Endothelial cell of umbilical vein (primary cell): ENCODE data around the gene LRRC23. TPM values are rescaled to one million over a fixed set of nuclear protein-coding genes. Genes with fewer than 3 reads are reported as not detected.

Experiments
- BruUV-seq: library from RNA; stranded (reverse); fragments of 400-500 nt; replicated peaks from 2 replicates; lab custom pipeline; 2021; lab: Mats Ljungman, UMichigan
- CTCF ChIA-PET: fragments of 300-600, 350-600 bp; sonication (Branson Sonifier 250); formaldehyde crosslinking; loops from one replicate; lab custom pipeline; 2021; ENCODE audit warnings: antibody characterized with exemption, inconsistent platforms; lab: Charles Lee
- POLR2A ChIA-PET: fragments of 300-600, 350-600 bp; sonication (Branson Sonifier 250); formaldehyde crosslinking; loops from one replicate; lab custom pipeline; 2021; ENCODE audit warnings: antibody characterized with exemption, inconsistent platforms; lab: Charles Lee
- DNase-seq: peaks from one replicate; pipeline ENCODE4 v3.0.0-alpha.2; 2011; ENCODE audit warnings: low read depth, low spot score
- FAIRE-seq: peaks from 2 replicates; lab custom pipeline; 2011; peaks lifted over from hg19 to GRCh38; lab: Jason Lieb, UNC
- H2AFZ ChIP-seq: 2 replicates; pipeline ENCODE4 v1.6.0; 2012; ENCODE audit warnings: low read depth, low read length, control low read depth, inconsistent platforms
- H3K27ac ChIP-seq: 2 replicates; pipeline ENCODE4 v1.5.1; 2011; ENCODE audit warnings: low read depth, mild to moderate bottlenecking, control low read depth, low read length, moderate library complexity; ENCODE audit not compliant: insufficient read depth
- H3K27me3 ChIP-seq, 2 experiments: 2 replicates each; pipeline versions ENCODE4 v1.6.0 to v1.6.1; 2011; ENCODE audit warnings: low read length in 2 of 2, mixed read lengths in 1 of 2; ENCODE audit not compliant: control insufficient read depth in 2 of 2, insufficient read depth in 2 of 2
- H3K36me3 ChIP-seq, 2 experiments: 2 replicates in 1 of 2; 3 replicates in 1 of 2; pipeline ENCODE4 v1.5.1; 2011; ENCODE audit warnings: low read length in 2 of 2, mild to moderate bottlenecking in 1 of 2, moderate library complexity in 1 of 2; ENCODE audit not compliant: control insufficient read depth in 2 of 2, insufficient read depth in 2 of 2; ENCODE audit errors: extremely low read depth in 1 of 2
- H3K4me1 ChIP-seq: 3 replicates; pipeline ENCODE4 v1.5.1; 2011; ENCODE audit warnings: mild to moderate bottlenecking, low read length; ENCODE audit not compliant: control insufficient read depth, insufficient read depth; ENCODE audit errors: extremely low read depth
- H3K4me2 ChIP-seq: 2 replicates; pipeline ENCODE4 v1.6.1; 2011; ENCODE audit warnings: low read length, control low read depth, mixed read lengths; ENCODE audit not compliant: insufficient read depth
- H3K4me3 ChIP-seq, 3 experiments: fragments of 200-600 bp in 1 of 3; sonication (generic), shearing (Covaris generic) in 1 of 3; replicated peaks in 1 of 3; 2 replicates each; pipeline ENCODE4 v1.5.1; 2011 to 2016; ENCODE audit warnings: control low read depth in 3 of 3, low read length in 3 of 3, mild to moderate bottlenecking in 2 of 3, inconsistent platforms in 1 of 3, low read depth in 1 of 3, moderate library complexity in 1 of 3; ENCODE audit not compliant: insufficient read depth in 1 of 3
- H3K79me2 ChIP-seq: 2 replicates; pipeline ENCODE4 v1.6.0; 2012; ENCODE audit warnings: low read length, inconsistent platforms; ENCODE audit not compliant: control insufficient read depth, insufficient read depth
- H3K9ac ChIP-seq: replicated peaks from 2 replicates; pipeline ENCODE3; 2011; ENCODE audit warnings: low read length, control low read depth; ENCODE audit not compliant: insufficient read depth; ENCODE audit errors: extremely low read depth
- H3K9me1 ChIP-seq: replicated peaks from 3 replicates; pipeline ENCODE4 v1.6.0; 2011; ENCODE audit warnings: mild to moderate bottlenecking, low read length; ENCODE audit not compliant: control insufficient read depth, insufficient read depth; ENCODE audit errors: extremely low read depth
- H3K9me3 ChIP-seq: replicated peaks from 2 replicates; pipeline ENCODE4 v1.5.1; 2012; ENCODE audit warnings: low read length, inconsistent platforms; ENCODE audit not compliant: control insufficient read depth, insufficient read depth
- H4K20me1 ChIP-seq: replicated peaks from 2 replicates; pipeline ENCODE3; 2011; ENCODE audit warnings: mild to moderate bottlenecking, low read length; ENCODE audit not compliant: control insufficient read depth, insufficient read depth; ENCODE audit errors: extremely low read depth
- FOS ChIP-seq: IDR thresholded peaks from 2 replicates; pipeline ENCODE4 v1.6.1; 2011; ENCODE audit warnings: mild to moderate bottlenecking, low read length, moderate library complexity, borderline replicate concordance; ENCODE audit not compliant: insufficient read depth
- JUN ChIP-seq: IDR thresholded peaks from 2 replicates; pipeline ENCODE4 v1.6.1; 2011; ENCODE audit warnings: borderline replicate concordance, low read depth; ENCODE audit not compliant: insufficient read length, insufficient read depth
- MYC ChIP-seq: IDR thresholded peaks from one replicate; pipeline ENCODE4 v1.6.1; 2011; ENCODE audit warnings: mild to moderate bottlenecking, low read depth, low read length
- POLR2A ChIP-seq: IDR thresholded peaks from 2 replicates; pipeline ENCODE4 v1.6.1; 2012; ENCODE audit warnings: low read depth, mild to moderate bottlenecking, control low read depth, low read length
- POLR2AphosphoS5 ChIP-seq: IDR thresholded peaks from 2 replicates; pipeline ENCODE4 v1.6.1; 2012; ENCODE audit warnings: low read depth, mild to moderate bottlenecking, control low read depth, low read length, moderate library complexity; ENCODE audit not compliant: insufficient read depth
- dilution Hi-C: fragments of 300-500 bp; cut with MboI; formaldehyde crosslinking; loops from one replicate; pipeline ENCODE4 v1.15.0; 2019; ENCODE audit warnings: low sequenced_read_pairs; ENCODE audit not compliant: extremely low pct_ligation_motif_present
- intact Hi-C: fragments of 100-400 bp; cut with micrococcal nuclease; formaldehyde crosslinking; loops from one replicate; pipeline ENCODE4 v1.10.0; 2022
- polyA plus RNA-seq, 4 experiments: library from polyadenylated mRNA; depleted of rRNA in 3 of 4; stranded (reverse) in 3 of 4; unstranded in 1 of 4; fragments of >200 nt; gene quantifications; 2 replicates each; pipeline versions ENCODE4 v1.2.1 to v1.2.3, GENCODE V29; 2011 to 2012; ENCODE audit warnings: missing spikeins in 1 of 4
- total RNA-seq: library from RNA; stranded (reverse); gene quantifications from 2 replicates; pipeline ENCODE4 v1.2.3, GENCODE V29; 2021
- TF ChIP-seq, protein P1 (sequence below), 2 donors: IDR thresholded peaks; 1 replicate in 1 of 2; 2 replicates in 1 of 2; pipeline ENCODE4 v1.5.1; 2011; ENCODE audit warnings: low read length in 2 of 2, mild to moderate bottlenecking in 2 of 2, moderate library complexity in 2 of 2, control low read depth in 1 of 2, inconsistent platforms in 1 of 2, low read depth in 1 of 2; ENCODE audit not compliant: insufficient read depth in 1 of 2; ENCODE audit errors: extremely low read depth in 1 of 2

The LRRC23 gene
- total and polyA plus RNA-seq, 2 donors (not counting 3 experiments of a cell fraction or from before 2014, with no cell fraction given): 3.1 to 3.5 TPM

DNA sequence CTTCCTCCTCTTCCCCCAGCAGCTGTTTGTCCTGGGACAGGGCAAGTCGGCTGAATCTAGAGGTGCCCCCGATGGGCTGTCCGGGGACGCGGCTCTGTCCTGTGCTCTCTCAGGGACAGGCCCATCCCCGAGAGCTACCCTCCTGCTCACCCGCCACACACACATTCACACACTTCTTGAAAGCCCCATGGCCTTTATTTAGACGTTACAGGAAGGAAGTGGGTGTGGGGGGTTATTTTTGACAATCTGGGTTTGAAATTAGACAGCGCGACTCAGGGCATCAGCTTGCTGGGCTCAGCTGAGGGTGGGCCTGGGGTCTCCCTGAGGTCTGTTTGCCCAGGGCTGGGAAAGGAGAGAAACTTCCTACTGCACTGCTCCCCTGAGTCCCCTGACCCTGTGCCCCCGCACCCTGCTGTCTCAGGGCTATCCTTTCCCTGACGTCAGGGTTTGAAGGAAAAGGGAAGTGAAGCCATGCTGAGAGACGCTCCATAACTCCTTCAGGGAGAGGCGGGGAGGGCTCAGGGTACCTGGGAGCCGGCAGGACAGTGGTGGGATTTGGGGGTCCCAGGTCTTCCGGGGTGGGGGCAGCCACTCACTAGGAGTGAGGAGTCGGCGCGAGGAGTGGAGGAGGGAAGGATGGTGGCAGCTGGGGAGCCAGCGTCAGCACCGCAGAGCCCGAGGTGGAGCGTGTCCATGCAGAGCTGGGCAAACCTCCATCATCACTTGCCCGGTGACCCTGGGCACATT is 54.6 kb downstream of the LRRC23 start:
- Histone ChIP-seq H3K36me3 (no peaks in the 10 kb centered on the region), H3K4me1 (peaks cover 18% of the 10 kb centered on the region), H3K79me2 (no peaks in the 10 kb centered on the region), H4K20me1 (no peaks in the 10 kb centered on the region), H3K27ac (no peak overlapping the region), H2AFZ (peak overlapping the region; percentile 58), H3K9me3 (no peaks in the 10 kb centered on the region), H3K27me3 (no peaks in the 10 kb centered on the region), H3K4me2 (no peak overlapping the region), H3K4me3 (no peak overlapping the region), H3K9me1 (no peaks in the 10 kb centered on the region), H3K9ac (no peak overlapping the region)
- intact Hi-C loops: no loop called here
- FAIRE-seq: no peak
- no peak for TF ChIP-seq MYC
- TF ChIP-seq POLR2AphosphoS5: no peak
- no peak for TF ChIP-seq FOS
- TF ChIP-seq JUN: no peak
- TF ChIP-seq, protein P1, sequence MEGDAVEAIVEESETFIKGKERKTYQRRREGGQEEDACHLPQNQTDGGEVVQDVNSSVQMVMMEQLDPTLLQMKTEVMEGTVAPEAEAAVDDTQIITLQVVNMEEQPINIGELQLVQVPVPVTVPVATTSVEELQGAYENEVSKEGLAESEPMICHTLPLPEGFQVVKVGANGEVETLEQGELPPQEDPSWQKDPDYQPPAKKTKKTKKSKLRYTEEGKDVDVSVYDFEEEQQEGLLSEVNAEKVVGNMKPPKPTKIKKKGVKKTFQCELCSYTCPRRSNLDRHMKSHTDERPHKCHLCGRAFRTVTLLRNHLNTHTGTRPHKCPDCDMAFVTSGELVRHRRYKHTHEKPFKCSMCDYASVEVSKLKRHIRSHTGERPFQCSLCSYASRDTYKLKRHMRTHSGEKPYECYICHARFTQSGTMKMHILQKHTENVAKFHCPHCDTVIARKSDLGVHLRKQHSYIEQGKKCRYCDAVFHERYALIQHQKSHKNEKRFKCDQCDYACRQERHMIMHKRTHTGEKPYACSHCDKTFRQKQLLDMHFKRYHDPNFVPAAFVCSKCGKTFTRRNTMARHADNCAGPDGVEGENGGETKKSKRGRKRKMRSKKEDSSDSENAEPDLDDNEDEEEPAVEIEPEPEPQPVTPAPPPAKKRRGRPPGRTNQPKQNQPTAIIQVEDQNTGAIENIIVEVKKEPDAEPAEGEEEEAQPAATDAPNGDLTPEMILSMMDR (IDR thresholded peaks at IDR 0.05; ENCODE audit: extremely low read depth in 1 of 2, insufficient read depth in 1 of 2, low read depth in 1 of 2, low read length in 2 of 2): no peak
- no peak for TF ChIP-seq POLR2A
- no TSS peak for BruUV-seq
- dilution Hi-C loops: no loop called here
- DNase-seq: no peak
- CTCF ChIA-PET: interaction anchor here (1.6 to 3.2 kb wide), 3 partner anchors 15 to 90 kb away, joined by 4 to 34 read pairs (median 12); partner anchors contain the start of genes C12orf57 and RNU7-1
- POLR2A ChIA-PET: interaction anchor here (0.5 to 1.8 kb wide), 2 partner anchors 16 to 977 kb away, joined by 3 to 6 read pairs; partner anchors contain the start of genes C12orf57 and RNU7-1
